Measurements from ENCODE around the gene WDR26.

GRCh38 chr1:224343679-224344078 is 90.9 kb downstream of the WDR26 start:
- TF ChIP-seq TSHZ2 (CRISPR knock-in tag; IDR thresholded peaks at IDR 0.05) (no peak), RARB (CRISPR knock-in tag; IDR thresholded peaks at IDR 0.05) (no peak; the same call in 1 of the 2 replicates), CSDC2 (CRISPR knock-in tag; IDR thresholded peaks at IDR 0.05) (no peak), ZFP3 (CRISPR knock-in tag; IDR thresholded peaks at IDR 0.05) (no peak), ZC3H10 (CRISPR knock-in tag; IDR thresholded peaks at IDR 0.05) (no peak), PATZ1 (CRISPR knock-in tag; IDR thresholded peaks at IDR 0.05; ENCODE audit: borderline replicate concordance) (no peak), ARNTL (CRISPR knock-in tag; IDR thresholded peaks at IDR 0.05; ENCODE audit: borderline replicate concordance, low read depth) (no peak), TOX (CRISPR knock-in tag; IDR thresholded peaks at IDR 0.05; ENCODE audit: borderline replicate concordance) (no peak), BACH2 (CRISPR knock-in tag; IDR thresholded peaks at IDR 0.05; ENCODE audit: borderline replicate concordance) (no peak), ZFP30 (CRISPR knock-in tag; IDR thresholded peaks at IDR 0.05) (no peak), GLIS3 (CRISPR knock-in tag; IDR thresholded peaks at IDR 0.05) (no peak)
- TF ChIP-seq, protein P1, sequence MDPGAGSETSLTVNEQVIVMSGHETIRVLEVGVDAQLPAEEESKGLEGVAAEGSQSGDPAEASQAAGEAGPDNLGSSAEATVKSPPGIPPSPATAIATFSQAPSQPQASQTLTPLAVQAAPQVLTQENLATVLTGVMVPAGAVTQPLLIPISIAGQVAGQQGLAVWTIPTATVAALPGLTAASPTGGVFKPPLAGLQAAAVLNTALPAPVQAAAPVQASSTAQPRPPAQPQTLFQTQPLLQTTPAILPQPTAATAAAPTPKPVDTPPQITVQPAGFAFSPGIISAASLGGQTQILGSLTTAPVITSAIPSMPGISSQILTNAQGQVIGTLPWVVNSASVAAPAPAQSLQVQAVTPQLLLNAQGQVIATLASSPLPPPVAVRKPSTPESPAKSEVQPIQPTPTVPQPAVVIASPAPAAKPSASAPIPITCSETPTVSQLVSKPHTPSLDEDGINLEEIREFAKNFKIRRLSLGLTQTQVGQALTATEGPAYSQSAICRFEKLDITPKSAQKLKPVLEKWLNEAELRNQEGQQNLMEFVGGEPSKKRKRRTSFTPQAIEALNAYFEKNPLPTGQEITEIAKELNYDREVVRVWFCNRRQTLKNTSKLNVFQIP (CRISPR knock-in tag; IDR thresholded peaks at IDR 0.05; ENCODE audit: borderline replicate concordance, low read depth) = no peak; the same call in 1 of the 2 replicates
- TF ChIP-seq, protein P2, sequence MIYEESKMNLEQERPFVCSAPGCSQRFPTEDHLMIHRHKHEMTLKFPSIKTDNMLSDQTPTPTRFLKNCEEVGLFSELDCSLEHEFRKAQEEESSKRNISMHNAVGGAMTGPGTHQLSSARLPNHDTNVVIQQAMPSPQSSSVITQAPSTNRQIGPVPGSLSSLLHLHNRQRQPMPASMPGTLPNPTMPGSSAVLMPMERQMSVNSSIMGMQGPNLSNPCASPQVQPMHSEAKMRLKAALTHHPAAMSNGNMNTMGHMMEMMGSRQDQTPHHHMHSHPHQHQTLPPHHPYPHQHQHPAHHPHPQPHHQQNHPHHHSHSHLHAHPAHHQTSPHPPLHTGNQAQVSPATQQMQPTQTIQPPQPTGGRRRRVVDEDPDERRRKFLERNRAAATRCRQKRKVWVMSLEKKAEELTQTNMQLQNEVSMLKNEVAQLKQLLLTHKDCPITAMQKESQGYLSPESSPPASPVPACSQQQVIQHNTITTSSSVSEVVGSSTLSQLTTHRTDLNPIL (CRISPR knock-in tag; IDR thresholded peaks at IDR 0.05; ENCODE audit: low read depth) = no peak

All from SK-N-SH treated with all-trans-retinoic acid at 6 μM for 48 hours (cell line).